IPS-NIHi7 (cell line): Measurements from ENCODE around the gene UFD1.

ENCODE experiments used
- DNase-seq: peaks from one replicate; pipeline ENCODE4 v3.0.0; 2012; ENCODE audit warnings: mixed read lengths; ENCODE audit errors: extremely low spot score

Gene UFD1

GRCh38 chr22:19429950-19430889, 48.8 kb downstream of the UFD1 start:
- no peak for DNase-seq

- DNase-seq, result no peak
These were observed 54.9 kb downstream of the UFD1 start for GRCh38 chr22:19424186-19424500.

- no peak for DNase-seq
These were observed 56.3 kb downstream of the UFD1 start for GRCh38 chr22:19422440-19423301.

GRCh38 chr22:19420321-19420720, 58.7 kb downstream of the UFD1 start:
- DNase-seq, result no peak

GRCh38 chr22:19419464-19420178, 59.4 kb downstream of the UFD1 start:
- no peak for DNase-seq

GRCh38 chr22:19419086-19419463, 59.9 kb downstream of the UFD1 start:
- no peak for DNase-seq

GRCh38 chr22:19412923-19413322, 66.1 kb downstream of the UFD1 start:
- DNase-seq, result no peak

GRCh38 chr22:19412478-19412877, 66.5 kb downstream of the UFD1 start:
- no peak for DNase-seq

- DNase-seq, result no peak
These were observed 67.3 kb downstream of the UFD1 start for GRCh38 chr22:19411690-19412045.

- DNase-seq, result no peak
These were observed 67.9 kb downstream of the UFD1 start for GRCh38 chr22:19410941-19411689.

GRCh38 chr22:19407649-19408606, 71.1 kb downstream of the UFD1 start:
- DNase-seq, result no peak

- DNase-seq, result no peak
These were observed 72.1 kb downstream of the UFD1 start for GRCh38 chr22:19406846-19407245.

GRCh38 chr22:19406281-19406811, 72.6 kb downstream of the UFD1 start:
- DNase-seq, result no peak

- no peak for DNase-seq
These were observed 73.3 kb downstream of the UFD1 start for GRCh38 chr22:19405652-19406051.

- no peak for DNase-seq
These were observed 73.9 kb downstream of the UFD1 start for GRCh38 chr22:19405133-19405532.

GRCh38 chr22:19404676-19405075, 74.3 kb downstream of the UFD1 start:
- DNase-seq, result no peak

- no peak for DNase-seq
These were observed 76.3 kb downstream of the UFD1 start for GRCh38 chr22:19402642-19403191.

GRCh38 chr22:19401483-19401882, 77.5 kb downstream of the UFD1 start:
- no peak for DNase-seq

- no peak for DNase-seq
These were observed 78.1 kb downstream of the UFD1 start for GRCh38 chr22:19400881-19401280.
